ENCODE results near the gene TNFRSF4. TPM values are rescaled to one million over a fixed set of nuclear protein-coding genes. Genes with fewer than 3 reads are reported as not detected.

The TNFRSF4 gene
- total and polyA plus RNA-seq, 9 of the 15 experiments (the other 6 are each of a cell fraction or from before 2014, with no cell fraction given), result 0.07 to 0.44 (median 0.19) TPM; not detected in 5

DNA sequence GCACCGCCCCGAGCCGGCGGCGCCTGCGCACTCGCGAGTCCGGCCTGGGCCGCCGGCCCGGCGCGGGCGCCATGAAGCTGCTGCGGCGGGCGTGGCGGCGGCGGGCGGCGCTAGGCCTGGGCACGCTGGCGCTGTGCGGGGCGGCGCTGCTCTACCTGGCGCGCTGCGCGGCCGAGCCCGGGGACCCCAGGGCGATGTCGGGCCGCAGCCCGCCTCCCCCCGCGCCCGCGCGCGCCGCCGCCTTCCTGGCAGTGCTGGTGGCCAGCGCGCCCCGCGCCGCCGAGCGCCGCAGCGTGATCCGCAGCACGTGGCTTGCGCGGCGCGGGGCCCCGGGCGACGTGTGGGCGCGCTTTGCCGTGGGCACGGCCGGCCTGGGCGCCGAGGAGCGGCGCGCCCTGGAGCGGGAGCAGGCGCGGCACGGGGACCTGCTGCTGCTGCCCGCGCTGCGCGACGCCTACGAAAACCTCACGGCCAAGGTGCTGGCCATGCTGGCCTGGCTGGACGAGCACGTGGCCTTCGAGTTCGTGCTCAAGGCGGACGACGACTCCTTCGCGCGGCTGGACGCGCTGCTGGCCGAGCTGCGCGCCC, 18.3 kb upstream of the TNFRSF4 start, which contains the start of gene B3GALT6:
B3GALT6 (plus strand) TSS at position 30 of the 588 bp plus-strand sequence; CDS start at position 72, 42 bp downstream.
- Histone ChIP-seq H3K9me1 (ENCODE audit: control insufficient read depth, insufficient read depth, low read length) (no peaks in the 10 kb centered on the region), H3K4me2 (ENCODE audit: insufficient read depth, low read length) (peak within 1 kb of the TSS; percentile 100), H4K20me1 (replicated peaks; ENCODE audit: control insufficient read depth, insufficient read depth, low read length) (no peaks in the 10 kb centered on the region), H3K79me2 (ENCODE audit: control insufficient read depth, insufficient read depth, low read length) (peaks cover 73% of the 10 kb centered on the region), H3K9ac (ENCODE audit: insufficient read depth in 1 of 2, low read depth in 2 of 2, low read length in 2 of 2) (peak within 1 kb of the TSS; percentile 93 to 99), H2AFZ (ENCODE audit: low read depth, low read length) (peak within 1 kb of the TSS; percentile 93), H3K4me3 (peak within 1 kb of the TSS; percentile 79), H3K27ac (ENCODE audit: extremely low read depth, low read depth, low read length) (peak within 1 kb of the TSS; percentile 96), H3K27me3 (ENCODE audit: control insufficient read depth in 2 of 2, insufficient read depth in 2 of 2, low read length in 2 of 2) (no peaks in the 10 kb centered on the region), H3K4me1 (replicated peaks in 1 of 2; ENCODE audit: control insufficient read depth in 2 of 2, insufficient read depth in 2 of 2, low read length in 2 of 2) (peaks cover 6 to 84% of the 10 kb centered on the region in 2 experiments; a peak in 4 of 5 replicates), H3K9me3 (replicated peaks; ENCODE audit: control insufficient read depth, insufficient read depth, low read depth, low read length) (peaks cover 9% of the 10 kb centered on the region), H3K36me3 (ENCODE audit: control insufficient read depth, insufficient read depth, low read length) (peaks cover 44% of the 10 kb centered on the region; the same call in 2 of the 3 replicates)
- 15% methylated on average over 68 of the region's 100 CpGs for WGBS (ENCODE audit: insufficient coverage, low coverage, missing lambda C conversion rate)
- in situ Hi-C loops (cut with MboI) (no loop called here), intact Hi-C loops (cut with micrococcal nuclease) (loop anchor here (5.0 kb wide), 1 partner anchor 110 kb away; no protein-coding TSS in a partner anchor)
- no peak for FAIRE-seq
- ATAC-seq, result no peak
- DNase-seq (ENCODE audit: extremely low read depth in 1 of 4, low spot score in 3 of 4), result no peak
- no TSS peak for BruUV-seq (replicated peaks)
- CTCF ChIA-PET (ENCODE audit: low intra/inter-chr PET ratio), result interaction anchor here (0.7 kb wide), 1 partner anchor 170 kb away, joined by 4 read pairs; no protein-coding TSS in a partner anchor
- POLR2A ChIA-PET, result interaction anchor here (1.0 to 2.2 kb wide), 7 partner anchors 10 to 115 kb away, joined by 3 to 12 read pairs (median 4); no protein-coding TSS in a partner anchor
- TF ChIP-seq, protein P1, sequence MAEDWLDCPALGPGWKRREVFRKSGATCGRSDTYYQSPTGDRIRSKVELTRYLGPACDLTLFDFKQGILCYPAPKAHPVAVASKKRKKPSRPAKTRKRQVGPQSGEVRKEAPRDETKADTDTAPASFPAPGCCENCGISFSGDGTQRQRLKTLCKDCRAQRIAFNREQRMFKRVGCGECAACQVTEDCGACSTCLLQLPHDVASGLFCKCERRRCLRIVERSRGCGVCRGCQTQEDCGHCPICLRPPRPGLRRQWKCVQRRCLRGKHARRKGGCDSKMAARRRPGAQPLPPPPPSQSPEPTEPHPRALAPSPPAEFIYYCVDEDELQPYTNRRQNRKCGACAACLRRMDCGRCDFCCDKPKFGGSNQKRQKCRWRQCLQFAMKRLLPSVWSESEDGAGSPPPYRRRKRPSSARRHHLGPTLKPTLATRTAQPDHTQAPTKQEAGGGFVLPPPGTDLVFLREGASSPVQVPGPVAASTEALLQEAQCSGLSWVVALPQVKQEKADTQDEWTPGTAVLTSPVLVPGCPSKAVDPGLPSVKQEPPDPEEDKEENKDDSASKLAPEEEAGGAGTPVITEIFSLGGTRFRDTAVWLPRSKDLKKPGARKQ (CRISPR knock-in tag; IDR thresholded peaks at IDR 0.05), result peak; percentile 97
- TF ChIP-seq POLR2B (IDR thresholded peaks at IDR 0.05; ENCODE audit: low read depth, partially characterized antibody), result no peak
- no peak for TF ChIP-seq RFX1 (IDR thresholded peaks at IDR 0.05)
- no peak for TF ChIP-seq RCOR1 (IDR thresholded peaks at IDR 0.05; ENCODE audit: borderline replicate concordance in 1 of 2, low read depth in 2 of 2, low read length in 2 of 2)
- TF ChIP-seq HNRNPUL1 (IDR thresholded peaks at IDR 0.05; ENCODE audit: low read length), result no peak
- TF ChIP-seq CBX3 (IDR thresholded peaks at IDR 0.05; ENCODE audit: borderline replicate concordance in 1 of 2, low read length in 2 of 2), result no peak
- TF ChIP-seq, protein P2, sequence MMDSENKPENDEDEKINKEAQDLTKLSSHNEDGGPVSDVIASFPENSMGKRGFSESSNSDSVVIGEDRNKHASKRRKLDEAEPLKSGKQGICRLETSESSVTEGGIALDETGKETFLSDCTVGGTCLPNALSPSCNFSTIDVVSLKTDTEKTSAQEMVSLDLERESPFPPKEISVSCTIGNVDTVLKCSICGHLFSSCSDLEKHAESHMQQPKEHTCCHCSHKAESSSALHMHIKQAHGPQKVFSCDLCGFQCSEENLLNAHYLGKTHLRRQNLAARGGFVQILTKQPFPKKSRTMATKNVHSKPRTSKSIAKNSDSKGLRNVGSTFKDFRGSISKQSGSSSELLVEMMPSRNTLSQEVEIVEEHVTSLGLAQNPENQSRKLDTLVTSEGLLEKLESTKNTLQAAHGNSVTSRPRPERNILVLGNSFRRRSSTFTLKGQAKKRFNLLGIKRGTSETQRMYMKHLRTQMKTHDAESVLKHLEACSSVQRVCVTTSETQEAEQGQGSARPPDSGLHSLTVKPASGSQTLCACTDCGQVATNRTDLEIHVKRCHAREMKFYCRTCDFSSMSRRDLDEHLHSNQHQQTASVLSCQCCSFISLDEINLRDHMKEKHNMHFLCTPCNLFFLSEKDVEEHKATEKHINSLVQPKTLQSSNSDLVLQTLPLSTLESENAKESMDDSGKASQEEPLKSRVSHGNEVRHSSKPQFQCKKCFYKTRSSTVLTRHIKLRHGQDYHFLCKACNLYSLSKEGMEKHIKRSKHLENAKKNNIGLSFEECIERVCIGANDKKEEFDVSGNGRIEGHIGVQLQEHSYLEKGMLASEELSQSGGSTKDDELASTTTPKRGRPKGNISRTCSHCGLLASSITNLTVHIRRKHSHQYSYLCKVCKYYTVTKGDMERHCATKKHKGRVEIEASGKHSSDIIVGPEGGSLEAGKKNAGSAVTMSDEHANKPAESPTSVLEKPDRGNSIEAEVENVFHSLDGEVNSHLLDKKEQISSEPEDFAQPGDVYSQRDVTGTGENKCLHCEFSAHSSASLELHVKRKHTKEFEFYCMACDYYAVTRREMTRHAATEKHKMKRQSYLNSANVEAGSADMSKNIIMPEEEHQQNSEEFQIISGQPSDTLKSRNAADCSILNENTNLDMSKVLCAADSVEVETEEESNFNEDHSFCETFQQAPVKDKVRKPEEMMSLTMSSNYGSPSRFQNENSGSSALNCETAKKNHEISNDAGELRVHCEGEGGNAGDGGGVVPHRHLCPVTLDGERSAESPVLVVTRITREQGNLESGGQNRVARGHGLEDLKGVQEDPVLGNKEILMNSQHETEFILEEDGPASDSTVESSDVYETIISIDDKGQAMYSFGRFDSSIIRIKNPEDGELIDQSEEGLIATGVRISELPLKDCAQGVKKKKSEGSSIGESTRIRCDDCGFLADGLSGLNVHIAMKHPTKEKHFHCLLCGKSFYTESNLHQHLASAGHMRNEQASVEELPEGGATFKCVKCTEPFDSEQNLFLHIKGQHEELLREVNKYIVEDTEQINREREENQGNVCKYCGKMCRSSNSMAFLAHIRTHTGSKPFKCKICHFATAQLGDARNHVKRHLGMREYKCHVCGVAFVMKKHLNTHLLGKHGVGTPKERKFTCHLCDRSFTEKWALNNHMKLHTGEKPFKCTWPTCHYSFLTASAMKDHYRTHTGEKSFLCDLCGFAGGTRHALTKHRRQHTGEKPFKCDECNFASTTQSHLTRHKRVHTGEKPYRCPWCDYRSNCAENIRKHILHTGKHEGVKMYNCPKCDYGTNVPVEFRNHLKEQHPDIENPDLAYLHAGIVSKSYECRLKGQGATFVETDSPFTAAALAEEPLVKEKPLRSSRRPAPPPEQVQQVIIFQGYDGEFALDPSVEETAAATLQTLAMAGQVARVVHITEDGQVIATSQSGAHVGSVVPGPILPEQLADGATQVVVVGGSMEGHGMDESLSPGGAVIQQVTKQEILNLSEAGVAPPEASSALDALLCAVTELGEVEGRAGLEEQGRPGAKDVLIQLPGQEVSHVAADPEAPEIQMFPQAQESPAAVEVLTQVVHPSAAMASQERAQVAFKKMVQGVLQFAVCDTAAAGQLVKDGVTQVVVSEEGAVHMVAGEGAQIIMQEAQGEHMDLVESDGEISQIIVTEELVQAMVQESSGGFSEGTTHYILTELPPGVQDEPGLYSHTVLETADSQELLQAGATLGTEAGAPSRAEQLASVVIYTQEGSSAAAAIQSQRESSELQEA (IDR thresholded peaks at IDR 0.05; ENCODE audit: low read depth), result no peak
- TF ChIP-seq ZNF696 (CRISPR knock-in tag; conservative IDR thresholded peaks at IDR 0.05), result no peak
- TF ChIP-seq POLR2AphosphoS2 (IDR thresholded peaks at IDR 0.05; ENCODE audit: low read length), result no peak
- TF ChIP-seq POLR2H (tag; IDR thresholded peaks at IDR 0.05; ENCODE audit: low read depth), result no peak

All from K562 (cell line).